ENCODE data around the gene CALY.
"Not testable (repeated sequence)": the region's sequence is repeated elsewhere in the genome, so short reads cannot be mapped to it uniquely, and the experiment has no call there.

The CALY gene, protein sequence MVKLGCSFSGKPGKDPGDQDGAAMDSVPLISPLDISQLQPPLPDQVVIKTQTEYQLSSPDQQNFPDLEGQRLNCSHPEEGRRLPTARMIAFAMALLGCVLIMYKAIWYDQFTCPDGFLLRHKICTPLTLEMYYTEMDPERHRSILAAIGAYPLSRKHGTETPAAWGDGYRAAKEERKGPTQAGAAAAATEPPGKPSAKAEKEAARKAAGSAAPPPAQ

GRCh38 chr10:133336577-133337369 lies at the start of gene CALY:
TSS of gene CALY (minus strand) at chr10:133336896. CDS start at chr10:133328989, 7,907 bp downstream.
- DNase-seq (ENCODE audit: low read depth in 2 of 2): no peak

DNA sequence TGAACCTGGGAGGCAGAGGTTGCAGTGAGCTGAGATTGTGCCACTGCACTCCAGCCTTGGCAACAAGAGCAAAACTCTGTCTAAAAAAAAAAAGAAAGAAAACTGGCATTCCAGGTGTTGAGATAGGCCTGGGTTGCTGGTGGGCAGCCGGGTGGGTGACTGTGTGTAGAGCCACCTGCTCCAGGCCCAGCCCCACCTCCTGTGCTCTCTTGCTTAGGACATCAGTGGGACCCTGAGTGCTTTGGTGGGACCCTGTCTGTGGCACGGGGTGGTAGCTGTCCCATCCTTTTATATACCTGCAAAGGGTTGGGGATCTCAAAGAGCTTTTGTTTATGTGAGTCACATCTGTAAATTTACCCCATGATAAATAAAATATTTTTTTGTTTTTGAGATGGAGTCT lies 48.5 kb upstream of the CALY start:
- DNase-seq (ENCODE audit: low read depth in 2 of 2): no peak

GRCh38 chr10:133384071-133384470 lies 47.4 kb upstream of the CALY start:
- no peak for DNase-seq (ENCODE audit: low read depth in 2 of 2)

DNA sequence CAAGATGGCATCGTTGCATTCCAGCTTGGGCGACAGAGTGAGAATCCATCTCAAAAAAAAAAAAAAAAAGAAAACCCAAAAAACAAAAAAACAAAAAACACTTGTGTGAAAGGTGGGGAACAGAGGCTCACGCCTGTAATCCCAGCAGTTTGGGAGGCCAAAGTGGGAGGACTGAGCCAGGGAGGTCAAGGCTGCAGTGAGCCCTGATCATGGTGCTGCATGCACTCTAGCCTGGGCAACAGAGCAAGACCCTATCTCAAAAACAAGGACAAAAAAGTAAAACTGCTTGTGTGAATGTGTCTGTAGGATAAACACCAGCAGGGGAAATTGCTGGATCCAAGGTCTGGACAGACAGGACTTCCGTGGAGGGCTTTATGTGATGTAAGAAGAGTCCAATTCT lies 46.9 kb upstream of the CALY start:
- DNase-seq (ENCODE audit: low read depth in 2 of 2): no peak

DNA sequence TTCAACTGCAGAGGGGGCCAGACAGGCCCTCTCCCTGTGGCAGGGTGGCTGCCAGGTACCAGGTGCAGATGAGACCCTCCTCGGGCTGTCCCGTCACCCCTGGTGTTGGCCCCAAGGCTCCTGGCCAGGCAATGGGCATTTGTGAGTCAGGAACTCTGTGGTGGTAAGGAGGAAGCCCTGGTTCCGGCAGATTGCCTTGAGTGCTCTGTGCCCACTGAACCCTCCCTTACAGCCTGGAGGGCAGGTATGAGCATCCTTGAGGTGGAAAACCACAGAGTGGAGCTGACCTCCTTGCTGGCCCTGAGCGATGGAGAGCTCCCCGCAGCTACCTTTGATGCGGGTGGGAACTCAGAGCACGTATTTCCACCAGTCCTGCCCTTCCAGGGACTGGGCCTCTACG lies 44.3 kb upstream of the CALY start:
- no peak for DNase-seq (ENCODE audit: low read depth in 2 of 2)

- DNase-seq (ENCODE audit: low read depth in 2 of 2): no peak
These were observed 43.3 kb upstream of the CALY start for GRCh38 chr10:133379801-133380666.

- peak in 1 of 2 experiments; percentile 6 for DNase-seq (ENCODE audit: low read depth in 2 of 2)
These were observed 42.6 kb upstream of the CALY start, which contains the start of gene PAOX for GRCh38 chr10:133379152-133379800. TSS of gene PAOX (plus strand) at chr10:133379262. CDS start at chr10:133379317, 55 bp downstream.

DNA sequence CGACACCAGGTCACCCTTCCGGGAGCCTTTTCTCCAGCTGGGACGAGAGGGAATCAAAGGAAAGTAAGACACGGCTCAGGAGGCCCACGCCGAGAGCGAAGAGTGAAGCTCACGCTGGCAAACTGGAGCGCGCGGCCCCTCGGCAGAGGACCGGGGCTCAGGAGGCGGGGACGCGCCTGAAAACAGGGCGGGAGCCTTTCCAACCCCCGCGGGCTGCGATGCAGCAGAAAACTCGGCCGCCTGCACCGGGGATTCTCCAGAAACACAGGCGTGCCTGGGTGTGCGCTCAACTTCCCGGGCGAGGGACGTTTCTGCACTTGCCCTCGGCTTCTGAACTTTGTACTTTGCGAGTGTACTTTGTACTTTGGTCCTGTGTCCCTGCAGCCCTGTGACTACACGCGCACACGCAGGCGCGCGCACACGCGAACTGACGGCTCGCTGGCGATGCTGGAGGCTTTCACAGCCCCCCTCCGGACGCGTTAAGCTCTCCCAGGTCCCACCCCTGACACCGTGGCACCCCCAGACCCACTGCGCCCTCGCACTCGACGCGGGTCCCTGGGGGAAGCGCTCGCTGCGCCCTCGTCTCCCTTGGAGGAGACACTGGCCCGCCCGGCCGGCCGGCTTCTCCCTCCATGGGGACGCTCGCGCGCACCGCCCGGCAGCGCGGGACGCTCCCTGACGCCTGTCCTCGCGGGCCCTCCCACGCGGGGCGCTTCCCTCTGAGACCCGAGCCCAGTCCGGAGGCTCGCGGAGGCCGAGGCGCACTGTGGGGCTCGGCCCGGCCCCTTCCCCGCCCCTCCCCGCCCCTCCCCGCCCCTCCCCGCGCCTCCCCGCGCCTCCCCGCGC lies 41.8 kb upstream of the CALY start:
- peak in 1 of 2 experiments; percentile 4 for DNase-seq (ENCODE audit: low read depth in 2 of 2)

- no peak for DNase-seq (ENCODE audit: low read depth in 2 of 2)
These were observed 41.1 kb upstream of the CALY start for GRCh38 chr10:133377818-133378250.

DNA sequence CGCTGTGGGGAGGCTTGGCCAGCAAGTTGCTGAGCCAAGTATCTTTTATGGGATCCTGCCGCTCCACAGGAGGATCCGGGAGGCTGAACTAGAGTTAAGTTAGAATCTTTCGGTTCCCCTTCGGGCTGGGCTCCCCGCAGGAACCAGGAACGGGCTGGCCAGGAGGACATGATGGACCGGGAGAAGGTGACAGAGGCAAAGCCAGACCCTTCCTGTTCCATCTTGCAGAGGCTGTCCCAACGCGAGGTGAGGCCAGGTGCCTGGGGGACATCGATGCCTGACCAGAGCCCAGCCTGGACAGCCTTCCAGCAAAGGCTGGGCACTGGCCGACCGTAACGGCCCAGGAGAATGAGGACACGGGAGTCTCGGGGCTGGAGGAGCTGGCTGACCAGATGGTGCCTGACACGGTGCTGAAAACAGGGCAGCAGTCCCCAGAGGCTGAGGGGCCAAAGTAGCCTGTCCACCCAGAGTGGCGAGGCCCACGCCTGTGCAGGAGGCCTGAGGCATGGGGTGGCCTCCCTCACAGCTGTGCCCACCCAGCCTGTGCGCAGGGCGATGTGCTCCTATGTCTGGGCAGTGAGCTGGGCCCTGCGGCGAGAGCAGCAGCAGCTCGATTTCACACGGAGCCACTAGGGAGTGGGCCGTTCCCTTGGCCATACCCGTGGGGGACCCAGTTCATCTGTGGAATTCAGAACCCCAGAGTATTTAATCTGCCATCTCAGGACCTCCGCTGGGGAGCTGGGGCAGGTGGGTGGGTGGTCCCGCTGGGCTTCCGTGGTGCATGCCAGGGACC lies 40.5 kb upstream of the CALY start:
- no peak for DNase-seq (ENCODE audit: low read depth in 2 of 2)

DNA sequence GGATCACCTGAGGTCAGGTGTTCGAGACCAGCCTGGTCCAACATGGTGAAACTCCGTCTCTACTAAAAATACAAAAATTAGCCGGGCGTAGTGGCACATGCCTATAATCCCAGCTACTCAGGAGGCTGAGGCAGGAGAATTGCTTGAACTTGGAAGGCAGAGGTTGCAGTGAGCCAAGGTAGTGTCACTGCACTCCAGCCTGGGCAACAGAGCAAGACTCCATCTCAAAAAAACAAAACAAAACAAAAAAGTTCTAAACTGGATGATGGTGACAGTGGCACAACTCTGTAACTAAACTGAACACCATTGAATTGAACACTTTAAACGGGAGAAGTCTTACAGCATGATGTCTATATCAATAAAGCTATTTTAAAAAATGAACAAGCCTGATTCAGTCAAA lies 39.5 kb upstream of the CALY start:
- not testable (repeated sequence) for DNase-seq (ENCODE audit: low read depth in 2 of 2)

DNA sequence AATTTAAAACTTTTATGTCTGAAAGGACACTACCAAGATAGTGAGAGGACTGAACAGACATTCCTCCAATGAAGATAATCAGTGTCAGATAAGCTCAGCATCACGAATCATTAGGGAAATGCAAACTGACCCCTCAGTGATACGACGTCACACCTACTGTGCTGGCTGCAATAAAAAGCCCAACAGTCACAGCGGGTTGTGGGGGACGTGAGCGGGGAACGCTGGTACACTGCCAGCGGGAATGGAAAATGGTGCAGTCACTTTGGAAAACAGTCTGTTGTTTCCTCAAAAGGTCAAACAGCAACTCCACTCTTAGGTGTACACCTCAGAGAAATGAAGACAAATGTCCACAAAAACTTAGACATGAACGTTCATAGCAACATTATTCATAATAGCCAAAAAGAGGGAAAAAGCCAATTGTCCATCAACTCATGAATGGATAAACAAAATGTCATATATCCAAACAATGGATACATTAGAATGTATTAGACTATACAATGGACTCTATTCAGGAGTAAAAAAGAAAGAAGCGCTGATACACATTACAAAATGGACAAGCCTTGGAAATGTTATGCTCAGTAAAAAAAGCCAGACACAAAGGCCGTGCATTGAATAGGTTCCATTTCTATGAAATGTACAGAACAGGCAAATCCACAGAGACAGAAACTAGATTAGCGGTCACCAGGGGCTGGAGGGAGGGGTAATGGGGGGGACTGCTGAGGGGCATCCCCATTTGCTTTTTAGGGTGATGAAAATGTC lies 38.8 kb upstream of the CALY start:
- no peak for DNase-seq (ENCODE audit: low read depth in 2 of 2)

DNA sequence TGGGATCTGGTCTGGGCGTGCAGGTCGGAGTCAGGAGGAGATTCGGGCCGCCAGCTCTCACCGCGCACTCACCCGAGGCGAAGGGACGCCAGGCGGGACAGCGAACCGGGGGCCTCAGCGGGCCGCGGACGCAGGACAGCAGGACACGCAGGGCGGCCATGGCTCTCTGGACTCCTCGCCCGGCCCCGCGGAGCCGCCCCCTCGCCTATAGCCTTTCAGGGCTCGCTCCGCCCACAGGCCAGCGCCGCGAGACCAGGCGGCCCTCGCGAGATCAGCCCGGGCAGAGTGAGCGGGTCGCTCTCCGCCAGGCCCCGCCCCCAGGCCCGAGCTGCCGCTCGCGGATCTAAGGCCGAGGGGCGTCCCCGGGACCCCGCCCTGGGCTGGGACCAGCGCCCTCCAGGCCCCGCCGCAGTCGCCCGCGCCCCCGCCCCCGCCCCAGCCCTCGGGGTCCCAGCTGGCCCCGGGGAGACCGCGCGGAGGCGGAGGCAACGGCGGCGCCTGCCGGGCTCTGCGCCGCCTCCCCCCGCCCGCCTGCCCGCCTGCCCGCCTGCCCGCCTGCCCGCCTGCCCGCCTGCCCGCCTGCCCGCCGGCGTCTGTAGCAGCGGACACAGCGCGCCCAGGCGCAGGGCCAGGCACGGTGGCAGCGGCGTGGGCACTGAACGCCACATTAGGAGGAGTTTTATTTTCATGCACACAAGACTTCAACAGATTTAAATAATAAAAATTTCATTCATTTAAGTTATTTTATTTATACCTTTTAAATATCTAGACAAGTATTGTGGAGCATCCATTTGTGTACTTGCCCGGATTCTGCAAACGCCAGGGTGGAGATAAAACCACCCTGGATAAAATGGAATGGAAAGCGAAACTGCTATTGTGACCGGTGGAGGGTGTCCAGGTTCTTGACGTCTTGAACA lies 36.7 kb upstream of the CALY start, which contains the start of gene ECHS1:
ECHS1 (minus strand) TSS at position 181 of the 917 bp plus-strand sequence; CDS start at position 160, 21 bp downstream.
- peak; percentile 67 to 71 for DNase-seq (ENCODE audit: low read depth in 2 of 2)

- DNase-seq (ENCODE audit: low read depth in 2 of 2): no peak
These were observed 35.8 kb upstream of the CALY start for GRCh38 chr10:133372507-133372906.

DNA sequence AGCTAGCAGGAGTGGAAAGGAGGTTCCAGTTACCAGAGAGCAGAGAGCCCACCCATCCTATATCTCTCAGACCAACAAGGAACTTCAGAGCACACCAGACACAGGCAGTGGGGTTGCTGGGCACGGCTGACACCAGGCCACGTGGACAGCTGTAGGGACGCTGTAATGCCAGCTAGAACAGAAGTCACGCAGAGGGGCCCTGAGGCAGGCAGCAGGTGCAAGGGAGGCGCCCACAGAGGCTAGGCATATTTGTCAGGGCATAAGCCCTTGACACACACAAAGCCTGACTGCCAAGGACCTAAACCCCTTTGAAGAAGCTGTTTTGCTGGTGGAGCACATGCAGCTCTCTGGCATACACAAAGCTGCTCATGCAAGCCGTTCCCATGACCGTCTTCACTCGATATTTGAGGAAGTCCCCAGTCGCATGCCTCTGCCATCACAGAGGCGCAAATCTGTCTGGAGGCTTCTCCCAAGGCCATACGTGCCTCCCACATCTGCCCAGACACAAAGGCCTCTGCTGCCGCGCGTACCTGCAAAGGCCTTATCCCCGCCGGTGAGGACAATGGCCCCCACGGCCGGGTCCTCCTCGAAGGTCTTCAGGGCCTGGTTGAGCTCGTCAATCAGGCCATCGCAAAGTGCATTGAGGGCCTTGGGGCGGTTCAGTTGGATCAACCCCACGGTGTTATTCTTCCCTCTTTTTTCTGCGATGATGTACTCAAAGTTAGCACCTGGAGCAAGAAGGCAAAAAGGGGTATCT lies 33.5 kb upstream of the CALY start:
- no peak for DNase-seq (ENCODE audit: low read depth in 2 of 2)

DNA sequence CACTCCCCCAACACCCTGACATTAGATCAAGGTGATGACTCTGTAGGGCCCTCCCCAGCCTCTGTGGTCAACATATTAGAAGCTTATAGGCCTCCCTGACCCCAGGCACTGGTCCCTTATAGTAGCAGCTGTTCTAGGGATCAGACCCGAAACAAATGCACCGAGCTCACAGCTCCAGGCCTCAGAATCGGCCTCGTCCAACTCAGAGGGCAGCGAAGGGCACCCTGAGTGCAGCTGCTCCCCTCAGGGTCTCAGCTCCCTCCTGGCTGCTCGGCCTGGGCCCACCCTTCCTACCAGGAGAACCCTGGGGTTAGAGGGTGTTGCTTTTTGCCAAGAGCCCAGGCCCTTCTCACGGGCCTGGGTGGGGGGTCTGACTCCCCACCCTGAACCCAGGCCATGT lies 31.5 kb upstream of the CALY start:
- DNase-seq (ENCODE audit: low read depth in 2 of 2): no peak

- not testable (repeated sequence) for DNase-seq (ENCODE audit: low read depth in 2 of 2)
These were observed 30.8 kb upstream of the CALY start for GRCh38 chr10:133367461-133367860.

Measured in fibroblast of skin of left biceps (primary cell).